ENCODE data around the gene AFDN. TPM values are rescaled to one million over a fixed set of nuclear protein-coding genes. Genes with fewer than 3 reads are reported as not detected.

AFDN gene
- polyA plus RNA-seq, 1 experiment: 20.4 TPM

DNA sequence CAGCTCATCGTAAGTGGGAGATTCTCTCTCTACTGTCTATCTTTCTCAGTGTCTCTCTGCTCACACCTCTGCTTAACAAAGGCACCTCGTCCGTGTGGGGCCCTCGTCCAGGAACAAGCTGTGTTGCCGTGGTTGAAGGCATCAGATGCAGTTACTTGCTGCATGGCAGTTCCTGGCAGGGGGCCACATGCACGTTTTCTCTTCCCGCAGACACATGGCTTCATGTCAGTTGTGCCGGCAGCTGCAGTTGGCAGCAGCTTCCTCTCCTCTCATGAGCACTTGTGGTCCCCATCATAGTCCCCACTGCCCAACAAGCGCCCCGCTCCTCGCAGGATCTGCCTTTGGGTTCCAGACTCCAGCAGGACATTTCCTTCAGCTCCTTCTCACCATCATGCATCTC, 7.1 kb upstream of the AFDN start:
- ChIA-PET POLR2A (no interaction called here), CTCF (no interaction called here)
- no peaks in the 10 kb centered on the region for H3K36me3 ChIP-seq (ENCODE audit: control insufficient read depth, insufficient read depth, low read length)
- H3K4me3 ChIP-seq (ENCODE audit: low read depth, low read length): no peak overlapping the region
- TF ChIP-seq, protein P1, sequence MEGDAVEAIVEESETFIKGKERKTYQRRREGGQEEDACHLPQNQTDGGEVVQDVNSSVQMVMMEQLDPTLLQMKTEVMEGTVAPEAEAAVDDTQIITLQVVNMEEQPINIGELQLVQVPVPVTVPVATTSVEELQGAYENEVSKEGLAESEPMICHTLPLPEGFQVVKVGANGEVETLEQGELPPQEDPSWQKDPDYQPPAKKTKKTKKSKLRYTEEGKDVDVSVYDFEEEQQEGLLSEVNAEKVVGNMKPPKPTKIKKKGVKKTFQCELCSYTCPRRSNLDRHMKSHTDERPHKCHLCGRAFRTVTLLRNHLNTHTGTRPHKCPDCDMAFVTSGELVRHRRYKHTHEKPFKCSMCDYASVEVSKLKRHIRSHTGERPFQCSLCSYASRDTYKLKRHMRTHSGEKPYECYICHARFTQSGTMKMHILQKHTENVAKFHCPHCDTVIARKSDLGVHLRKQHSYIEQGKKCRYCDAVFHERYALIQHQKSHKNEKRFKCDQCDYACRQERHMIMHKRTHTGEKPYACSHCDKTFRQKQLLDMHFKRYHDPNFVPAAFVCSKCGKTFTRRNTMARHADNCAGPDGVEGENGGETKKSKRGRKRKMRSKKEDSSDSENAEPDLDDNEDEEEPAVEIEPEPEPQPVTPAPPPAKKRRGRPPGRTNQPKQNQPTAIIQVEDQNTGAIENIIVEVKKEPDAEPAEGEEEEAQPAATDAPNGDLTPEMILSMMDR (IDR thresholded peaks at IDR 0.05; ENCODE audit: insufficient read depth, low read depth, low read length): no peak
- H3K27me3 ChIP-seq (ENCODE audit: control insufficient read depth, insufficient read depth, low read length): 0 out of 2 replicates have a peak, but pooled peaks cover 3% of the 10 kb centered on the region
- DNase-seq (ENCODE audit: low read depth): no peak

DNA sequence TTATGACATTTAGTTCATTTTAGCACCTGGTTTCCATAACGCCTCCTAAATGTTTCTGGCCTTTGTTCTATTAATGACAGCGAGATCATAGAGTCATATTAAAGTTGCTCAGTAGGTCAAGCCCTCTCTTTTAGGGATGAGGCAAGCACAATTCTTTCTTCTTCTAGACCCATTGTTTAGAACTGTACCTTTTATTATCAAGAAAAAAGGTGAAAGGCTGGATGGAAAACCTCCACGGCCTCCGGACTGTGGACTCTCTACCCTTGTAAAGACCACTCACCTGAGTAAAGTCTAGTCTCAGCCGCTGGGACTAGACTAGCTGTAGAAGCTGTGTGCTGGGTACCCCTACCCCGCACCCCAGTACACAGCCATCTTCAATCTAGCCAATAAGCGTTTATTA, 6.0 kb upstream of the AFDN start:
- TF ChIP-seq, protein P1 (IDR thresholded peaks at IDR 0.05; ENCODE audit: insufficient read depth, low read depth, low read length): no peak
- POLR2A ChIA-PET: no interaction called here
- CTCF ChIA-PET: no interaction called here

DNA sequence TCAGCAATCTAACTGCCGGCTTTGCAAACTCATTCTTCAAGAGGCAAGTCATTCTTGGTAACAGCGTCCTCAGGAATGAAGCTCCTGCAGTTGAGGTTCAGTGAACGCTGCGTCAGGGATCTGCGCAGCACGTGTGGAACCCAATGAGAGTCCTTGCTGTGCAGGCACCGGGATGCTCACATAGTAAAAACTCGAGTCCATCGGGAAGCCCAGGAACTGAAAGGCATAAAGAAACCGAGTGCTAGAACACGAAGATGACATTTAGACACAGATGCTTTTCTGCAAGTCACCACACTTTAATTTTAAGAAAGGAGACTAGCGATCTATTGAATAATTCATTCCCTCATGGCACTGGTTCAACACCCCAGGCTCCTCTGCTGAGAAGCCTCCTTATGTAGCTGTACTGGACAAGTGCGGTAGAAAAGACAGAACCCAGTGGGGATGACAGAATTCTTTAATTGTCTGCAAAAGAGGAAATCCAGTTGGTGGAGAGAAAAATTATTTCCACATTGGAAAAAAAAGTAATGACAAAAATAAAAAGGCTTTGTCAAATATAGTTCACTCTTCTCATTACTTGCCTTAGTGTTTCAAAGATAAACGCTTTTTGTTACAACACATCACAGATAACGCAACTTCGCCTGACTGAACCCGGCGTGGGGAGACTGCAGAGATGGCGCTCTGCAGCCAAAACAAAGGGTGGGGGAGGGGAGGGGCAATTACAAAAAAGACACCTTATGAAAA, 1.9 kb upstream of the AFDN start:
- TF ChIP-seq, protein P1 (IDR thresholded peaks at IDR 0.05; ENCODE audit: insufficient read depth, low read depth, low read length): no peak
- DNase-seq (ENCODE audit: low read depth): peak; percentile 28
- Histone ChIP-seq H3K36me3 (ENCODE audit: control insufficient read depth, insufficient read depth, low read length) (no peaks in the 10 kb centered on the region), H3K27me3 (ENCODE audit: control insufficient read depth, insufficient read depth, low read length) (no peaks in the 10 kb centered on the region), H3K4me3 (ENCODE audit: low read depth, low read length) (no peak overlapping the region; the same call in 1 of the 2 replicates)
- CTCF ChIA-PET: interaction anchor here (0.6 to 1.0 kb wide), 2 partner anchors 19 to 35 kb away, joined by 3 to 4 read pairs; no protein-coding TSS in a partner anchor
- POLR2A ChIA-PET: no interaction called here

More for the DNA sequence above, 6.0 kb upstream of the AFDN start:
- DNase-seq (ENCODE audit: low read depth): no peak
- H3K4me3 ChIP-seq (ENCODE audit: low read depth, low read length): no peak overlapping the region
- no peaks in the 10 kb centered on the region for H3K36me3 ChIP-seq (ENCODE audit: control insufficient read depth, insufficient read depth, low read length)
- H3K27me3 ChIP-seq (ENCODE audit: control insufficient read depth, insufficient read depth, low read length): 0 out of 2 replicates have a peak, but pooled peaks cover 3% of the 10 kb centered on the region

DNA sequence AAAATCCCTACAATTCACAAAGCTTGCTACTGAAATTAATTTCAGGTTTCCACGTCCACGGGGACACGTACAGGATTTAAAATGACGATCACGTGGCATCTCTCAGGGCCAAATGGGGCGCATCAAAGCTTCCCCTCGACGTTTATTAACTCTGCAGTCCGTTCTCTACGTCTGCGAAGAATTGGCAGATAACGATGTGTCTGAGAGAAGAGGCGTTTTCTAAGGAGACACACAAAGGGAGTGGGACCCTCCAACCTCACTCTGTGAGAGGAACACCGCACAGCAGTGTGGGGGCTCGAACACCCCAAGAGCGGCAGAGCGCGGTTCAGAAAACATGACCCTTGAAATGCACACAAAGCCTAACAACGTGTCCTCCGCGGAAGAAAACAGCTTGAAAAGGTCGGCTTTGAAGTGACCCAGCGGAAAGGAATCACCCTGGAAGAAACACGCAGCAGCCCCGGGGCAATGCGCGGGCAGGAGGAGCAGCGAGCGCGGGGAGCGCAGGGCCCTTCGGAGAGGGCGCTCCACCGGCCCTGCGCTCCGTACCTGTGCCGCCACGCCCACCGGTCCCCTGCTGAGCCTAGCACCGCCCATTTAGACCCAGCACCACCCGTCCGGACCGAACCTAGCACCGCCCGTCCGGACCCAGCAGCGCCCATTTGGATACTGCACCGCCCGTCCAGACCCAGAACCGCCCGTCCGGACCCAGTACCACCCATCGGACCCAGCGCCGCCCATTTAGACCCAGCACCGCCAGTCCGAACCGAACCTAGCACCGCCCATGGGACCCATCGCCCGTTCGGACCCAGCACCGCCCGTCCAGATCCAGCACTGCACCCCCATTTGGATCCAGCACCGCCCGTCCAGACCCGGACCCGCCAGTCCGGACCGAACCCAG, 1.1 kb upstream of the AFDN start:
- CTCF ChIA-PET: interaction anchor here (1.0 kb wide), 1 partner anchor 20 kb away, joined by 3 read pairs; no protein-coding TSS in a partner anchor
- peak overlapping the region; percentile 51 for H3K4me3 ChIP-seq (ENCODE audit: low read depth, low read length)
- no peaks in the 10 kb centered on the region for H3K27me3 ChIP-seq (ENCODE audit: control insufficient read depth, insufficient read depth, low read length)
- no peak for DNase-seq (ENCODE audit: low read depth)
- POLR2A ChIA-PET: no interaction called here
- no peaks in the 10 kb centered on the region for H3K36me3 ChIP-seq (ENCODE audit: control insufficient read depth, insufficient read depth, low read length)
- TF ChIP-seq, protein P1 (IDR thresholded peaks at IDR 0.05; ENCODE audit: insufficient read depth, low read depth, low read length): no peak
